ENCODE data around the gene OR10P1.

The OR10P1 gene

DNA sequence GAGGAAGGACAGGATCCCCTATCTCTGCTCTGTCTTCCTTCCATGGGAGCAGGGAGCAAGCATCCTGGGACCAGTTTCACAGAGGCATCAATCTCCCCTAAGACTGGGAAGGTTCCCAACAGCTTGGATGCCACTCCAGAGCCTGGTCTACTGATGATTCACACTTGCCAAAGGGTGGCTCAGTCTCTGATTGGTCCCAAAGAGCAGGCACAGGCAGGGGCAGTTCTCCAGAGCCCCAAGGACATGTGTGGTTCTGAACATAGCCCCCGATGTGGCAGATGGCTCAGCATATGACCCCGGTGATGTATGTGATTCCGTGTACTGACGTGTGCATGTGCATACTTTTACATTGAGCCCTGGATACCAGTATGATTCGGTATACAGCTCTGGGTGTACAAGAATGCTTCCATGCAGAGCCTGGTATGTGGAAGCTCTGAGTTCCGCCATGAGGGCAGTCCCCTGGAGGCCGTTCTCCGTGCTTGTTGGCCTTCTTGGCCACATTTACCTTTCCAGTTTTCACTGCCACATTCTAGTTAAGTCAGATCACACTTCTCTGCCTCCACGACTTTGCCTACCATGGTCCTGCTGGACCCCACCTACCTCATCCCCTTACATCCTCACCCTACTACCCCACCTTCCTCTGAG lies 49.8 kb downstream of the OR10P1 start:
- no peak for DNase-seq
